HG03439 (cell line): ENCODE data around the gene EPB41L2.

ENCODE experiments used
- ATAC-seq: cut with Tn5 transposase; IDR thresholded peaks from one replicate; pipeline ENCODE4 v1.9.1; 2021; ENCODE audit warnings: mild to moderate bottlenecking, moderate library complexity; ENCODE audit not compliant: unreplicated experiment

Gene EPB41L2

DNA sequence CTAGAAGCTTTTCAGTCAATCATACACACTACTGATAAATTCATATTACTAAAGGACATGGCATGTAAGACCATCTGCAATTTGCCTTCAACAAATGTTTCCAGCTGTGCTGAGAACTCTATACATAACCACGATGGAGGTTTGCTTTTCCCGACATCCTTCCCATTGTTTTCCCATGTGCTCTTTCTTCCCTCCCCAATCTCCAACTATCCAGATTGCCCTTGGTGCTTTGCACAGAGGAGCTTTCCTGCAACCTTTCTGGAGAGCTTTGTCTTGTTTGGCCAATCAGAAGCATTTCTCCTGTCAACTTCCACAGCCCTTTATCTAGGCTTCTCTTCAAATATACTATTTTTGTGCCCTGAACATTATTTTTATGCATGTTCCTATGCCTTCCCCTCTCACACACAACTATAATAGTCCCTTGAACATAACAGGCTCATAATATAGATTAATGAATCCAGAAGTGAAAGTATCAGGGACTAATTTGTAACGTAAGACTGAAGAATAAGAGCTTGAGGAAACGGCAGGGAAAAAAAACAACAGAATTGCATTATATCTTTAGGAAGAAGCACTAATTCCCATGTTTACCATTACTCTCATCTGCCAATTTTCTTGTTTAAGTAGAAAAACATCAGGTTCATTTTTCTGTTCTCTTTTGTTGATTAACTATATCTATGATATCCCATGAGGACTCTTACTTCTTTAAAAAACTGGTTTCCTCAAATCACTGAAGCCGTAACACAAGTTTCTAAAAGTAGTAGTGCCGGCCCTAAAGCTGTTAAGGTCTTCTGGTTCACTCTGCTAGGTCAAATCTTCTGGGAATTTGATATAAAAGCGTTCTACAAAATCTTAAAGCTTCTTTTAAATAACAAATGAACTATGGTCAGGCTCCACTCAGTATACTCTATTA, 215.8 kb downstream of the EPB41L2 start:
- no peak for ATAC-seq

DNA sequence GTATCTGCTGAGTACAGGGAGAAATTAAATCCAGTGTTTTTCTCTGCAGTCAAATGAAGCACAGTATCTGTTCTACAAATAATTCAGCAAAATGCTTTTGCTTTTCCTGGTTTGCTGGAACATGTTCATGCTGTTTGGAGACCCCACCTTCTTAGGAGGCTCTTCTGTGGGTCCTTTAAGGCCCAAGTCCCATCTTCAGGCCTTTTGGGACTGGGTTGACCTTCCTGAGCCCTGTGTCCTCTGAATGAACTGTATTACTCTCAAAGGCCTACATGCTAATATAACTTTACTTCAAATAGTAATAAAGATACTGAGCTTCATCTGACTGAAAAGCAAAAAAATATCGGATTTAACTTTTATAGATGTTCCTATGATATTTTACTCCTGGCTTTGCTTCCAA, 216.5 kb downstream of the EPB41L2 start:
- ATAC-seq: no peak

DNA sequence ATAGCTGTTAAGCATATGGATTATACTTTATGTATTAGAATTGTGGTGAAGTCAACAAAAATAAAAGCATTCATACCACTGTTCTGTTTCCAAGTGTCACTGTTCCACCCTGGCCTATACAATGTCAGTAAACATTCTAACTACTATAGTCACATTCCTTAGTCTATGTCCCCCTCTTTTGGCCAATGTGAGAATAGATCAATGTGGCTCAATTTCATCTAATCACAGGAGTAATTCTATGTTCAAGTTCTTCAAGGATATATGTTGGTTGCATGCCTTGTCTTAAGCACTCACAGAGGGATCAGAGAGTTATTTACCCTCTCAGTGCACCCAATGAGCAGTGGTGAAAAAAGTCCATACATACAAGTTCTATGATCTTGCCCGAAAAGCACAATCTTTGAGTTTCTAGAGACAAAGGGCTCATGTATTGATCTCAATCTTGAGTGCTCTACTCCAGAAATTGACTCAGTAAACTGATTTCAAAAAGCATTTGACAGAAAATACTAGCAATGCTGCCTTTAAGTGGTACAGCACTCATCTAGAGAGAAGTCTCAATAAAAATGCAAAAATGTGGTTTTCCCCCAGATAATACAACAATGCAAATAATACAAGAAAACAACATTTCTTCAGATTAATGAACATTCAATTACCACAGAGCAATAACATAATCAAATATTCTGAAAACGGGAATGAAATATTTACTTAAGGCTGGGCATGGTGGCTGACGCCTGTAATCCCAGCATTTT, 219.3 kb downstream of the EPB41L2 start:
- no peak for ATAC-seq

DNA sequence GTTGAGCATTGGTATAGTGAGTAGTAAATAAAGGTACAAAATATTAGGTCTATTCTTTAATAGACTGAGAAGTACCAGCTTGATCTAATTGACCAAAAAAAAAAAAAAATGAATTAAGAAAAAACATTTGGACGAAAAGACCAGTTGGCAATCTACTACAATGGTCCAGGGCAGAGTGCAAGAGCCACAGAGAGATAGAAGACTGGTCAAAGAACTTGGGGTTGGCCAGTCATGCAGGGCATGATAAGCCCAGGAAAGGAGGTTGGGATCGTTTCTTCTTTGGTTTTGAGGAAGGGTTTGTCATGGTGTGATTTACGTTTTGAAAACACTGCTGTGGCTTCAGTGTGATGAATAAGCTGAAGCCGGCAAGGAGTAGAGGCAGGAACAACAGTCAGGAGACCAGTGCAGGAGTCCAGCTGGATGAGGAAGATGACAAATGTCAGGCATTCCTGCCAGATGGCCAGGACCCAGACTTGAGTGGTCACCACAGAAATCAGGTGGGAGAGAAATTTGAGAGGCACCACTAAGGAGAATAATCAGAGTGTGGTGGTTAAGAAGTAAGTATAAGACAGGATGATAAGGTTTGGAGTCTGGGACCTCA, 221.8 kb downstream of the EPB41L2 start:
- no peak for ATAC-seq

DNA sequence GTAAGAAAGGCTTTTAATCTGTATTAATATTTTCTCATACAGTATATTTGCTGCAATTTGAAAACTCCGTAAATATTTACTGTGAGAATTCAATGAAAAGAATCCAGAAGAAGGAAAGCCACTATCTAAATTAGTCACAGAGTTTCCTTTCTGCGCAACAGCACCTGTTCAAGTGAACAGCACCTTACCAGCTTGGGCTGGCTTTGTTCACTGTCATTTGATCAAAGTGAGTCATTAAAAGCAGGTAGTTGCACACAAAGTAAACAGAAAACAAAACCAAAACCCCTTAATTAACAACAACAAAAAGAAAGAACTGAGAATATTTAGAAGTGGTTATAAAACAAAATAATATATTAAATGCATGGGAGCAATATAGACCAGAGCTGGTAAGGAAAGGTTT, 223.0 kb downstream of the EPB41L2 start:
- ATAC-seq: no peak

DNA sequence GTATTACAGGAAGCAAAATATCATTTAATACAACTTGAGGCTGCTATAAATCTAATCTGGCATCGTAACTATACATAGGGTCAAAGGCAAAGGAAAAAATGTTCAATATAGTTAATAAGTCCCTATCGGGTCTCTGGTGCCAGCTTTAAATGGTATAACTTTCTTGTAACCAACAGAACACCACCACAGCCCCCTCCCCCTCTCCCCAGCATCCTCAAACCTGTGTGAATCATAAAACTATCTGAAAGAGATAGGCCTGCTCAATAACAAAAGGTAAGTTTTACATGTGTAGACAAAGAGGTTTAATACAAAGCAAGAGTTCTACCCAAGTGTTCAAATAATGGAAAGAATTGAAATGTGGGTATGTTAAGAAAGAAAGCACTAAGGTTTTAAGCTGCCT, 223.7 kb downstream of the EPB41L2 start:
- ATAC-seq: no peak

DNA sequence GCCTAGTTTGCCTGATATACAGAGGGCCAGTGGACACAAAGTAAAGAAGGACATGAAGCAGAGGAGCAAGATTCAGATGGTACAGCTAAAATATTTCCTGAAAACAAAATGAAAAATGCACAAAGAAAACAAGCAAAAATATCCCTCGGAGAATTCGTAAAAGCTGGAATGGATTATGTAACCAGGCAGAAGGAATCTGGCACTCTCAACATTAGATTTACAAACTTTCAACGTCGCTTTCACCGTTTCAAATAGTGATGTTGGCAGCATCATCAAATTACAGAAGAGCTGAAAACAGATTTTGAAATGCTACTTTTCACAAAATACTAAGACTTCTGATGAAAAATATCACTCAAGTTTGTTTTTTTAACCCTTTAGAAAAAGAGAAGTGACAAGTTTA, 224.1 kb downstream of the EPB41L2 start:
- ATAC-seq: no peak

DNA sequence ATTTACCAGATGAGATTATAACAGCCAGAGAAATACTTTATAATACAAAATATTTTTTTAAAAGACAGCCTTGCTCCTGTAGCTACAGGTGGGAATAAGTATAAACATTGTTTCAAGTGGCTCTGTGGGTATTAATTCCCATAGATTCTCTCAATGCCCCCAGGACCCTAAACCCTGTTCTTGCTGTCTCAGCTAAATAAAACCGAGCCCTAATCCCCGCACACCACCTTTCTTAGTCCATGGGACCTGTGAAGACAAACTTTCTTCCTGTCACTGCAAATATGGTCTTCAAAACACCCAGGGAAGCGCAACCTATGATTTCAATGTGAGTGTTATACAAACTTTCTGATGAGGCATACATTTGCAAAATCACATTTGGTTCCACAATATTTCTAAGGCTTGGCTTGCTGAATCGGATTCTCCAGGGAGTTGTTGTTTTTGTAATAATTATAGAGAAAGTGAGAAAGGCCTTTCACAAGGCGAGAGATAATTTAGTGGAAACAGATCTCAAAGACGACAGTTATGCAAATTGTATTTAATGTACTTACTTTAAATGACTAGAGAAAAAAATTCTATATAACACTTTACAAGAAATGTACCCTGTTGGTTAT, 224.7 kb downstream of the EPB41L2 start:
- ATAC-seq: no peak

DNA sequence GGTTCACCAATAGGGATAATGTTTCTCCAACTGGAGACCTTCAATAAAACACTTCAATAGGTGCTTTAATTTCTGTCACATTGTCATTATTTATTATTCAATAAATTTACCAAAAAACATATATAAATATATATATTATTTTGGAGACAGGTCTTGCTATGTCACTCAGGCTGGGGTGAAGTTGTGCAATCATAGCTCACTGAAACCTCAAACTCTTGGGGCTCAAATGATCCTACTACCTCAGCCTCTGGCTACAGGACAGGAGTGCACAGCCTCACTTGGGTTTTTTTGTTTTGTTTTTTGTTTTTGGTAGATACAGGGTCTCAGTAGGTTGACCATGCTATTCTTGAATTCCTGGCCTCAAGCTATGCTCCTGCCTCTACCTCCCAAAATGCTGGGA, 226.0 kb downstream of the EPB41L2 start:
- ATAC-seq: no peak

DNA sequence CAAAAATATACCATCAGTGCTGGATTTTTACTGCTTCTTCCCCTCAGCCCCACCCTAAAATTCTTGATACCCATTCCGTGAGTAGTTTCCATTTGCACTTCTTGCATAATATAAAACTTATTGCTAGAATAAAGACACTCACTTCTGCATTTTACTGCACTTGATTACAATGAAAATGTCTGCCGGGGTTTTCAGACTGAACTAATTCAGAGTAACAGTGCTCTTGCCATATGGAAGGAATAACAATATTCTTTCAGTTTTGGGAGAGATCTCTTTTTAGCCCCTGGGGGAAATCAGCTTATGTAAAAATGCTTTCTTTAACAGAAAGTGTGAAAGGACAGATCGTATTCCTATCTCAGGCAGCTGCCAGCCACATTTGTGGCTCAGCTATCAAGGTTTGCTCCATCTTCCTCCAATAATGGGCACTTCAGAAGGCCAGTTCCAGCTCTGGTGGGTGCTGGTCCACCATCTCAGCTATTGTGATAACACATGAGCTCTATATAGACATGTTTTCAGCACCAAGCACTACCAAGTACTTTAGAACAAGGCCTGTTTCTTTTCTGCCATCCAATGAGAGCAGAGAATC, 226.9 kb downstream of the EPB41L2 start:
- ATAC-seq: no peak

DNA sequence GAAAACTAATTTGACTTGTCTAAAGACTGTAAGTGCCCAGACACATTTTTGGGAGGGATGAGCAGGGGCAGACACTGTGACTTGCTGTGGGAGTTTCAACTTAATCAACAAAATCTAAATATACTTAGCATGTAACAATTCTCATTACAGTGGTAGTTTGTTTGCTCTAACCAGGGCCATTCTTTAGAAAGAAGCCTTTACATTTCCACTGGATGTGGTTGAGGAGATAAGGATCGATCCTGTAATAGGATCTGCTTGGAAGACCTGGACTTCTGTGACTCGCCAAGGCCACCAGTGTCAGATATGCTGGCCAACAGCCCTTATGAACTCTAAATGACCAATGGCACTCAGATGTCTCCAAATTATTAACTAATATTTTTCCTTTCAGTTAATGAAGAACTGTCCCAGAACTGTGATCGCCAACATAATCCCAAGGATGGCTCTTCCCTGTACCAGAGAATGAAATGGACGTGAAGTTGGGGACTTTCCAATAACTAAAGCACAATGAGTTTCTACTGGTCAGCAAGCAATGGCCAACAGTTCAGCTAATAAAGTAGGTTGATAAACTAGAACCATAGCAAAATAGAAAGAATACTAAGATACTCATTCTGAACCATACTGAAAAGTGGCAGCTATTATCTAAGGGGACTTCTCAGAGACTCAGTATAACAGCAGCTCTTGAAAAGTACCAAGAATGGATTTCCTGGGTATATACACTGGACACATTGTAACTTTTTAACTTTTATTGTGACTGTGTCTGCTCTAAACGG, 228.4 kb downstream of the EPB41L2 start:
- ATAC-seq: no peak

DNA sequence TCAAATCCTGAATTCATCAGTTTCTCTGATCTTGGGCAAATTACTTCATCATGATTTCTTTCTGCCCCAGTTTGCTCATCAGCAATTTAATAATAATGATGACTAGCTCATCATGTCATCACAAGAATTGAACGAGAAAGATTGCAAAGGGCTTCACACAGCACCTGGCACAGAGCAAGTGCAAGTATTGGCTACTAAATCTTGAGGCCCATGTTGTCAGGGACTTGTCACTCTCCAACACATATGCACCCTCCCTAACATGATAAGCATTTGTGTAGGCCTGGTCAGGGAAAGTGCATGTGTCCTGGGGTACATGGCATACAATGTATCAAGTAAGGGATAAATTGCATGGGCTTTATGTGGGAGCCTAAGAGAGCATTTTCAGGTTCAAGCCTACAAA, 229.5 kb downstream of the EPB41L2 start:
- no peak for ATAC-seq

DNA sequence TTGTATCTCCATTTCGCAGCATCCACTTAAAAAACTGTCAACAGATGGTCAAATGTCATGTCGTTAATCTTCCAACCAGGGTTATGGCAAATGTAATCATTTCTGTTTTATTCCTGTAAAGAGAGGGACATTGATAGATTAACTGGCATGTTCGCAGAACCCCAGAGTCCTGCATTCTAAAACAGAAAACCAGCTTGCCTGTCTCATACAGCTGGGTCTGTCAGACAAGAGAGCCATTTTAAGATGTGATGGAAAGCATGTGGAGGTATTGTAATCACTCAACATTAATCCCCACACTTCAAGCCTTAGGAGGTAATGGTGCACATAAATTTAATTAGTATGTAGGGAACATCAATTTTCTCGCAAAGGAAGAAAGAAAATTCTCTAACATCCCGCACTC, 231.4 kb downstream of the EPB41L2 start:
- no peak for ATAC-seq

DNA sequence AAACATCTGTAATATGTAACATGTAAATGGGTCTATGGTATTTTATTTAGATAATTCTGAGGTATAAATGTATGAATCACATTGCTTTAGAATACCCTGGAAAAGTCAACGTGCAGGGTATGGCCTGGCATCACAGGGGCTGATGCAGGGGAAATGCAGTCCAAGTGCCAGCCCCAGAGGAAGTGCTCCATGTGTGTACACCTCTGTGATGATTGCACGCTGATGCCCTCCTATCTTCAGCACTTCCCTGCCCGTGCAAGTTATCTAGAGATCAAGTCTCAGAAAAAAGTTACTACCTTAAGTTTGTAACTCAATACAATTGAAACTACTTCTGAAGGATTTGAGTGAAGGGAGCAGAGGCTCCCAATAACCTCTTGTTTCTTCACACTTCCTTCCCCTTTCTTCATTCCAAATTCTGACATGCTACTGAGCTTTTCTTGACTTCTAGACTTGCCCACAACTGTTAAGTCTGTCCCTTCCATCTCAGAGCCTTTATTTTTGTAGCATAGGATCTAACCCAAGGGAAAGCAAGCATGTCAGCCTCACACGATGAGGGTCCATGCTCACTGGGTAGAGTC, 233.6 kb downstream of the EPB41L2 start:
- no peak for ATAC-seq

DNA sequence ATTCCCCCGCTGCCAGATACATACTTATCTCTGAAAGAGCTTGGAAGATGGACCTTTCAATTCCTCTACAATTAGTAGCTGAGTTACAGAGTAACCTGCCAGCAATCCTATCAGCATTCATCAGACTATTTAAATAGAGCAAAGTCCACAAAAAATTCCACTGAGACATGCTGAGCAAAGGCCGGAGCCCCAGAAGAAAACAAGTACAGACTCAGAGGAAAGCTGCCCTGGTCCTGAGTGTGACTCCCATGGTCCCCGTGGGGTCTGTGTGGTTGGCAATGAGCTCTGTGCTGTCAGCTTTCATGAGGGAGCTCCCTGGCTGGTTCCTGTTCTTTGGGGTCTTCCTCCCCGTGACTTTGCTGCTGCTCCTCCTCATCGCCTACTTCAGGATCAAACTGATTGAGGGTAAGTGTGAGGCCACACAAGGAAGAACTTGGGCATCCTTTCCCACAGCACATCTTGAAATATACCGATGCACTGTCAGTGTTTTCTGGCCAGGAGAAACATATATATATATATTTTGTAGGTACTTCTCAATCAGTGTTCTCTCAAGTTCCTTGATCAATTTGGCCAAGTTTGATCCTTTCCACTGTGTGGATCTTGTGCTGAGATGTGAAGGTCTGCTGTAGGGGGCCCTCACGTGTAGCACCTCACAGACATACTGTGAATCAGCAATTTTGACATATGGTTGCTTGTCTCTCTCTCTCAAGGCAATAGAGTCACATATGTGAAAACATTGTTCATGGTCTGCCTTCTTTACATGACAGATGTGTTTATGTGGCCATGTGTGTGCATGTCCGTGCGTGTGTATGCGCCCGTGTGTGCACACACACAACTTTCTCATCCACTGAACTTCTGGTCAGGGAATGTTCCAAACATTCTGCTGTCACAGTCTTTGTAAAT, 235.5 kb downstream of the EPB41L2 start, which contains the start of gene SMLR1:
Gene SMLR1, plus strand, starts transcription at position 160 of the 903 bp plus-strand sequence. Its CDS starts 8 bp downstream, at position 168.
- no peak for ATAC-seq

DNA sequence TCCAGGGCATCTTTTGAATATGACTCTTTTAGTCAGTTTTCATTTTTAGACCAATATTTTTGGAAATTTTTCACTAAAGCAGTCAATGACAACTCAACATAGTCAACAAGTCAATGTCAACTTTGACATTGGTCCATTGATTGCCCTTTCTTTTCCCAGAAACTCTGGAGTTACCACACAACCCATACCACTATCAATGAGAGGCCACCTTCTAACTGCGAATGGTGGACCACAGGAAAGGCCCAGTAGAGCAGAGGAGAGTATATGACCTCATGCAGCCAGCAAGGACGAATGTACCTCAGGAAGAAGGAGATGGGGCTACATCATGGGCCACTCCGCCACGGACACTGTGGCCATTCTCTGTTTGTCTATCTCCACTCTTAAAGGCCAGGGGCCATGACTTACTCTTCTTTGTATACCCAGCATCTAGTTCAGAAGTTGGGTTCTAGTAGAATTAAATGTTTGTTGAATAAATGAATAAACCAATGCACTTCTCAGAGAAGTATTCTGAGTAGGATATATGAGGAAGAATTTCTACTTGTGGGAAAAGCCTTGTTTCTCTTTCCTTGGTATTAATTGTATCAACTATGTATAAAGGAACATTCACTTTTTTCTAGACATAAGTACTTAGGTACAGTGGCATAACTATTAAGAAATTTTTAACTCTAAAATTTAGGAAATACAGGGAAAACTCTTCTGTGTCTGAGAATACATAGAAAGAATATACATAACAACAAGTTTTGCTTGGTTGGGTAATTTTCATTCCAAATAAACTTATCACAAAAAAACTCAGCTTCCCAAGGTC, 236.4 kb downstream of the EPB41L2 start:
- ATAC-seq: no peak

DNA sequence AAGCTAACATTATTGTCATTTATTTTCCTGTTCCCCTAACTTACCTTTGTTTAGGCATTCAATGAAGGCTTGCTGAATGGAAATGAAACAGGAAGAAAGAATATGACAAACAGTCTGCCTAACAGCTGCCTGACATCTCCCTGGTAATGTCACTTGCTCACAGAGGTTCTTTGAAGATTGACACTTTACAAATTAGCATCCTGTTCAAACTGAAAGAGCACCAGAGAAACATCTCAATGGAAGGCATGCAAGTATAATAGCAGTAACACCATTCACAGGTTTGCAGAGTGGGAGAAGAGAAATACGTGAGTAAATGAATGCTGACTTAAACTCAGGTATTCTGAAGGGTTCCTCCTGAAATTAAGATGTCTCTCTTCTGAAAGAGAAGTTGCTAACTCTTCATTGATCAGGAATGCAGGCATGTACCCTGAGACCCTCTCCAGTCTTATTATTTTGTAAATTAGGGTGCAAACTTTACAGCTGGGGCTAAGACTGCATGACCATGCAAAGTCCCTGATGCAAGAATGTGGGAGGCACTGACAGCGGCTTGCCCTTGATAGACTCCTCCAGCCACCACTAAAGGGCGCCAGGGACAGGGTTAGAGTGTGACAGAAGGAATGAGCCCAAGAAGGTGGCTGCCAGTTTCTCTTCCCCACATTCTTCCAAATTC, 237.1 kb downstream of the EPB41L2 start:
- ATAC-seq: no peak
